Neural cell (in vitro differentiated cells): ENCODE data around the gene GPR62. TPM values are rescaled to one million over a fixed set of nuclear protein-coding genes. Genes with fewer than 3 reads are reported as not detected.

ENCODE experiments used
- H2AFZ ChIP-seq: fragments of 200-600, 300-800 bp; sonication (generic), shearing (Covaris generic); 2 replicates; pipeline ENCODE4 v1.6.0; 2014; ENCODE audit warnings: low read depth, mild to moderate bottlenecking, antibody characterized with exemption, low read length, moderate library complexity
- H3F3A ChIP-seq: fragments of 200-600 bp; shearing (Covaris generic); 2 replicates; pipeline ENCODE4 v1.6.1; 2016; ENCODE audit warnings: mild to moderate bottlenecking, moderate library complexity, mixed read lengths, antibody characterized with exemption, low read length; ENCODE audit not compliant: insufficient read depth, poor library complexity, severe bottlenecking
- H3K27ac ChIP-seq: fragments of 200-600, 300-800 bp; sonication (generic), shearing (Covaris generic); 2 replicates; pipeline ENCODE4 v1.5.1; 2014; ENCODE audit warnings: mild to moderate bottlenecking, low read length, moderate library complexity
- H3K27me3 ChIP-seq: fragments of 300-800, 200-600 bp; sonication (generic), shearing (Covaris generic); 2 replicates; pipeline ENCODE4 v1.6.0; 2014; ENCODE audit warnings: mild to moderate bottlenecking, low read depth, low read length, moderate library complexity; ENCODE audit not compliant: insufficient read depth
- H3K36me3 ChIP-seq: fragments of 300-800, 200-600 bp; sonication (generic), shearing (Covaris generic); 2 replicates; pipeline ENCODE4 v1.5.1; 2014; ENCODE audit warnings: mild to moderate bottlenecking, antibody characterized with exemption, low read length, moderate library complexity; ENCODE audit not compliant: insufficient read depth
- H3K4me2 ChIP-seq: fragments of 300-800, 200-600 bp; sonication (generic), shearing (Covaris generic); 2 replicates; pipeline ENCODE4 v1.6.0; 2014; ENCODE audit warnings: mild to moderate bottlenecking, low read length
- H3K4me3 ChIP-seq: fragments of 300-800, 200-600 bp; sonication (generic), shearing (Covaris generic); 2 replicates; pipeline ENCODE4 v1.5.1; 2014; ENCODE audit warnings: mild to moderate bottlenecking, low read length, moderate library complexity
- H3K79me2 ChIP-seq: fragments of 200-600 bp; shearing (Covaris generic); replicated peaks from 2 replicates; pipeline ENCODE4 v1.6.0; 2014; ENCODE audit warnings: mild to moderate bottlenecking, low read length, moderate library complexity; ENCODE audit not compliant: insufficient read depth
- H3K9ac ChIP-seq: fragments of 300-800, 200-600 bp; sonication (generic), shearing (Covaris generic); 2 replicates; pipeline ENCODE4 v1.6.1; 2016; ENCODE audit warnings: mild to moderate bottlenecking, low read length, mixed read lengths
- H3K9me2 ChIP-seq: fragments of 200-600 bp; shearing (Covaris generic); 2 replicates; pipeline ENCODE4 v1.6.1; 2016; ENCODE audit warnings: mild to moderate bottlenecking, low read length, mixed read lengths; ENCODE audit not compliant: insufficient read depth
- H3K9me3 ChIP-seq: fragments of 200-600, 300-800 bp; sonication (generic), shearing (Covaris generic); 2 replicates; pipeline ENCODE4 v1.6.1; 2016; ENCODE audit warnings: mild to moderate bottlenecking, mixed run types, low read length, moderate library complexity, mixed read lengths
- H4K20me1 ChIP-seq: fragments of 200-600 bp; shearing (Covaris generic); 2 replicates; pipeline ENCODE4 v1.6.1; 2016; ENCODE audit warnings: mild to moderate bottlenecking, mixed run types; ENCODE audit not compliant: insufficient read depth
- EP300 ChIP-seq: fragments of 450-650 bp; conservative IDR thresholded peaks from 2 replicates; pipeline ENCODE4 v1.6.1; 2014; ENCODE audit warnings: antibody characterized with exemption, mild to moderate bottlenecking, moderate library complexity; ENCODE audit not compliant: poor library complexity, severe bottlenecking
- EZH2 ChIP-seq: fragments of 200-600, 300-800 bp; shearing (Covaris generic), sonication (generic); IDR thresholded peaks from 2 replicates; pipeline ENCODE4 v1.6.1; 2014; ENCODE audit warnings: antibody characterized with exemption, low read length, borderline replicate concordance, mild to moderate bottlenecking; ENCODE audit not compliant: insufficient read depth, poor library complexity, severe bottlenecking
- MXI1 ChIP-seq: fragments of 450-650 bp; conservative IDR thresholded peaks from 2 replicates; pipeline ENCODE4 v1.6.1; 2014; ENCODE audit warnings: antibody characterized with exemption, mild to moderate bottlenecking; ENCODE audit not compliant: poor library complexity, severe bottlenecking
- POLR2AphosphoS5 ChIP-seq: IDR thresholded peaks from 2 replicates; pipeline ENCODE4 v1.6.1; 2012
- RAD21 ChIP-seq: fragments of 450-650 bp; conservative IDR thresholded peaks from 2 replicates; pipeline ENCODE4 v1.6.1; 2014; ENCODE audit warnings: antibody characterized with exemption, mild to moderate bottlenecking, moderate library complexity
- SMC3 ChIP-seq: fragments of 450-650 bp; conservative IDR thresholded peaks from 2 replicates; pipeline ENCODE4 v1.6.1; 2014; ENCODE audit warnings: antibody characterized with exemption, mild to moderate bottlenecking, moderate library complexity; ENCODE audit not compliant: poor library complexity
- TAF1 ChIP-seq: IDR thresholded peaks from 2 replicates; pipeline ENCODE4 v1.6.1; 2012; ENCODE audit warnings: low read depth
- polyA plus RNA-seq: library from polyadenylated mRNA; depleted of rRNA; stranded (reverse); fragments of >200 nt; gene quantifications from 2 replicates; pipeline ENCODE4 v1.2.3, GENCODE V29; 2014
- TF ChIP-seq, protein P1 (sequence below): fragments of 450-650 bp; IDR thresholded peaks from 2 replicates; pipeline ENCODE4 v1.5.1; 2014; ENCODE audit warnings: antibody characterized with exemption, mild to moderate bottlenecking, moderate library complexity; ENCODE audit not compliant: poor library complexity, severe bottlenecking
- TF ChIP-seq, protein P2 (sequence below): IDR thresholded peaks from 2 replicates; pipeline ENCODE4 v1.6.1; 2012; ENCODE audit warnings: borderline replicate concordance

The GPR62 gene
- polyA plus RNA-seq, 1 donor from 2014 or later: not detected

DNA sequence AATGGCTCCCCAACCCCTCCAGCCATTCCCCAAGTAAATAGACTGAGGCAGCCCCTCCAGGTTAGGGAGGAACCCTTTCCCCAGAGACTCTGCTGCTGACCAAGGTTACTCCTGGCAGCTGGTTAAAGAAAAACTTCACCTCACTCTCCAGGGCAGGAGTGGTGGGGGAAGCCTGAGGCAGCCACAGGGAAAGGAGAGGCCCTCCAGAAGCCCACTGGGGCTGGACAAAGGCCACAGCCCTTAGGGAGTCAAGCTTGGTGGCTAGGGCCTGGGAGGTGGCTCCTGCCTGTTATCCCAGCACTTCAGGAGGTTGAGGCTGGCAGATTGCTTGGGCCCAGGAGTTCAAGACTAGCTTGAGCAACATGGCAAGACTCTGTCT lies 29.1 kb downstream of the GPR62 start:
- H3K9me2 ChIP-seq: no peaks in the 10 kb centered on the region
- no peak overlapping the region for H3K4me2 ChIP-seq
- H3K27ac ChIP-seq: no peak overlapping the region
- no peaks in the 10 kb centered on the region for H3K79me2 ChIP-seq
- no peaks in the 10 kb centered on the region for H3K36me3 ChIP-seq
- no peaks in the 10 kb centered on the region for H3K9me3 ChIP-seq
- TF ChIP-seq EZH2 (no peak), TAF1 (no peak), RAD21 (no peak), POLR2AphosphoS5 (no peak), MXI1 (no peak), SMC3 (no peak), EP300 (no peak)
- TF ChIP-seq, protein P1, sequence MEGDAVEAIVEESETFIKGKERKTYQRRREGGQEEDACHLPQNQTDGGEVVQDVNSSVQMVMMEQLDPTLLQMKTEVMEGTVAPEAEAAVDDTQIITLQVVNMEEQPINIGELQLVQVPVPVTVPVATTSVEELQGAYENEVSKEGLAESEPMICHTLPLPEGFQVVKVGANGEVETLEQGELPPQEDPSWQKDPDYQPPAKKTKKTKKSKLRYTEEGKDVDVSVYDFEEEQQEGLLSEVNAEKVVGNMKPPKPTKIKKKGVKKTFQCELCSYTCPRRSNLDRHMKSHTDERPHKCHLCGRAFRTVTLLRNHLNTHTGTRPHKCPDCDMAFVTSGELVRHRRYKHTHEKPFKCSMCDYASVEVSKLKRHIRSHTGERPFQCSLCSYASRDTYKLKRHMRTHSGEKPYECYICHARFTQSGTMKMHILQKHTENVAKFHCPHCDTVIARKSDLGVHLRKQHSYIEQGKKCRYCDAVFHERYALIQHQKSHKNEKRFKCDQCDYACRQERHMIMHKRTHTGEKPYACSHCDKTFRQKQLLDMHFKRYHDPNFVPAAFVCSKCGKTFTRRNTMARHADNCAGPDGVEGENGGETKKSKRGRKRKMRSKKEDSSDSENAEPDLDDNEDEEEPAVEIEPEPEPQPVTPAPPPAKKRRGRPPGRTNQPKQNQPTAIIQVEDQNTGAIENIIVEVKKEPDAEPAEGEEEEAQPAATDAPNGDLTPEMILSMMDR: no peak
- TF ChIP-seq, protein P2, sequence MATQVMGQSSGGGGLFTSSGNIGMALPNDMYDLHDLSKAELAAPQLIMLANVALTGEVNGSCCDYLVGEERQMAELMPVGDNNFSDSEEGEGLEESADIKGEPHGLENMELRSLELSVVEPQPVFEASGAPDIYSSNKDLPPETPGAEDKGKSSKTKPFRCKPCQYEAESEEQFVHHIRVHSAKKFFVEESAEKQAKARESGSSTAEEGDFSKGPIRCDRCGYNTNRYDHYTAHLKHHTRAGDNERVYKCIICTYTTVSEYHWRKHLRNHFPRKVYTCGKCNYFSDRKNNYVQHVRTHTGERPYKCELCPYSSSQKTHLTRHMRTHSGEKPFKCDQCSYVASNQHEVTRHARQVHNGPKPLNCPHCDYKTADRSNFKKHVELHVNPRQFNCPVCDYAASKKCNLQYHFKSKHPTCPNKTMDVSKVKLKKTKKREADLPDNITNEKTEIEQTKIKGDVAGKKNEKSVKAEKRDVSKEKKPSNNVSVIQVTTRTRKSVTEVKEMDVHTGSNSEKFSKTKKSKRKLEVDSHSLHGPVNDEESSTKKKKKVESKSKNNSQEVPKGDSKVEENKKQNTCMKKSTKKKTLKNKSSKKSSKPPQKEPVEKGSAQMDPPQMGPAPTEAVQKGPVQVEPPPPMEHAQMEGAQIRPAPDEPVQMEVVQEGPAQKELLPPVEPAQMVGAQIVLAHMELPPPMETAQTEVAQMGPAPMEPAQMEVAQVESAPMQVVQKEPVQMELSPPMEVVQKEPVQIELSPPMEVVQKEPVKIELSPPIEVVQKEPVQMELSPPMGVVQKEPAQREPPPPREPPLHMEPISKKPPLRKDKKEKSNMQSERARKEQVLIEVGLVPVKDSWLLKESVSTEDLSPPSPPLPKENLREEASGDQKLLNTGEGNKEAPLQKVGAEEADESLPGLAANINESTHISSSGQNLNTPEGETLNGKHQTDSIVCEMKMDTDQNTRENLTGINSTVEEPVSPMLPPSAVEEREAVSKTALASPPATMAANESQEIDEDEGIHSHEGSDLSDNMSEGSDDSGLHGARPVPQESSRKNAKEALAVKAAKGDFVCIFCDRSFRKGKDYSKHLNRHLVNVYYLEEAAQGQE: no peak
- H3K9ac ChIP-seq: no peak overlapping the region
- no peaks in the 10 kb centered on the region for H4K20me1 ChIP-seq
- no peaks in the 10 kb centered on the region for H3K27me3 ChIP-seq
- H3K4me3 ChIP-seq: no peak overlapping the region
- no peaks in the 10 kb centered on the region for H3F3A ChIP-seq
- no peak overlapping the region for H2AFZ ChIP-seq

DNA sequence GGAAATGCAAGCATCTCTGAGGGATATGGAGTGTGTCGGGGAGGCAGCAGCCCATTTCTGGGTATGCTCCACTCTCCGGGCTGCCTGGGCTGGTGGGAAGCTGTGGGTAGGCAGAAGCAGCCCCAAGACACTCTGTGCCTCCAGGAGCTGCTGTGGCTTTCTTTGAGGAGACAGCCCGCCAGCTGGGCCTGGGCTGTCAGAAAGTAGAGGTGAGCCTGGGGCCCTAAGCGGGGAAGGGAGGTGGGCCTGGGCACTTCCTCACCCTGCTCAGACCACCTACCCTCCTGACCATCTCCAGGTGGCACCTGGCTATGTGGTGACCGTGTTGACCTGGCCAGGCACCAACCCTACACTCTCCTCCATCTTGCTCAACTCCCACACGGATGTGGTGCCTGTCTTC lies 29.9 kb downstream of the GPR62 start:
- H4K20me1 ChIP-seq: no peaks in the 10 kb centered on the region
- TF ChIP-seq POLR2AphosphoS5 (no peak), TAF1 (no peak), MXI1 (no peak), EP300 (no peak)
- TF ChIP-seq, protein P1: no peak
- TF ChIP-seq, protein P2: no peak
- no peaks in the 10 kb centered on the region for H3K36me3 ChIP-seq
- H3K9ac ChIP-seq: no peak overlapping the region
- no peaks in the 10 kb centered on the region for H3K27me3 ChIP-seq
- H3K4me2 ChIP-seq: no peak overlapping the region
- H3K9me3 ChIP-seq: no peaks in the 10 kb centered on the region
- no peaks in the 10 kb centered on the region for H3K79me2 ChIP-seq
- H2AFZ ChIP-seq: no peak overlapping the region
- no peak overlapping the region for H3K4me3 ChIP-seq
- H3K27ac ChIP-seq: no peak overlapping the region
- H3K9me2 ChIP-seq: no peaks in the 10 kb centered on the region
- no peaks in the 10 kb centered on the region for H3F3A ChIP-seq
